ENCODE data around the gene GLIS1.

GRCh38 chr1:53462193-53462592, 276.8 kb downstream of the GLIS1 start:
- no peak for TF ChIP-seq GATA2 (IDR thresholded peaks at IDR 0.05; ENCODE audit: low read depth, low read length)
- TF ChIP-seq GATA3 (IDR thresholded peaks at IDR 0.05; ENCODE audit: low read depth, low read length) = no peak

Data from SH-SY5Y (cell line).